Measurements from ENCODE around the gene MTA3.
"Not testable (repeated sequence)": the region's sequence is repeated elsewhere in the genome, so short reads cannot be mapped to it uniquely, and the experiment has no call there.

MTA3 gene

GRCh38 chr2:42607101-42607637 is 38.7 kb downstream of the MTA3 start:
- no peak for DNase-seq (ENCODE audit: low read depth in 2 of 2)

DNA sequence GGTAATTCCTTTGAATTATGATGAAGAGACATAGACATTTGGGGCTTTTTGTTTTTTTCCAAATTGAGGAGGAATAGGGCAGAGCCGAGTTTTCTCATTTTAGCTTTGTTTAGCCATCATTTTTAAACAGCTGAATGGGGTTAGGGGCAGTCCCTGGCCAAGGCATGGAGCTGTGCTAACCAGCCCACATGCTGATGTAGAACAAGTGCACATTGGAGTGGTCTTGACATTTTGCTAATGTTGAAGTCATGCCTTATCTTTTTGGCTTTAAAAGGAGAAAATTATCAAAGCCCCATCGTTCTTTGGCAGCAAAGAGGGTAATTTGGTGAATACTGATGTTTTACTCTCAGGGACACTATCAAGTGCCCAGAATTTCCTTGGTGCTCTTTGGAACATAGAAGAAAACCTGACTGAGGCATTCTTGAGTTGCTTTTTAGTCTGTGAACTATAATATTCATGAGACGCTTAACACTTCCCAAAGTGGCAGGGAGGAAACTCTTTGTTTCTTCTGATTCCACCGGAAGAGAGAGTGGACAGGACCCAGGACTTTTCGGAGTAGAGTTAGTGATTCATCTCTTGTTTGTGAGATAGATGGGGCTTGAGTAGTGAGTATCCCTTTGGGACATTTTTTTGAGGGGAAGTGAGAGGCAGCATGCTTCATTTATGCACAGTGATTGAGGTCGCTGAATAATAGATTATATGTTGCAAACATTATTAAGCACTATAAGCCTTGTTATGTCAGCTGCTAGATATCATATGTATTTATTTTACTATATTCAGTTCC is 45.0 kb downstream of the MTA3 start:
- DNase-seq (ENCODE audit: low read depth in 2 of 2) = no peak

DNA sequence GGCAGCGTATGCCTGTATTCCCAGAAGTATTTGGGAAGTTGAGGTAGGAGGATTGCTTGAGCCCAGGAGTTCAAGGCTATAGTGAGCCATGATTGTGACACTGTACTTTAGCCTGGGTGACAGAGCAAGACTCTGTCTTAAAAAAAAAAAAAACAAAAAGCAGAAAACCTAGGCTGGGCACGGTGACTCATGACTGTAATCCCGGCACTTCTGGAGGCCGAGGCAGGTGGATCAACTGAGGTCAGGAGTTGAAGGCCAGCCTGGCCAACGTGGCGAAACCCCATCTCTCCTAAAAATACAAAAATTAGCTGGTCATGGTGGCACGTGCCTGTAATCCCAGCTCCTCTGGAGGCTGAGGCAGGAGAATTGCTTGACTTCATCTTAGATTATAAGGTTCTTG is 46.4 kb downstream of the MTA3 start:
- no peak for DNase-seq (ENCODE audit: low read depth in 2 of 2)

DNA sequence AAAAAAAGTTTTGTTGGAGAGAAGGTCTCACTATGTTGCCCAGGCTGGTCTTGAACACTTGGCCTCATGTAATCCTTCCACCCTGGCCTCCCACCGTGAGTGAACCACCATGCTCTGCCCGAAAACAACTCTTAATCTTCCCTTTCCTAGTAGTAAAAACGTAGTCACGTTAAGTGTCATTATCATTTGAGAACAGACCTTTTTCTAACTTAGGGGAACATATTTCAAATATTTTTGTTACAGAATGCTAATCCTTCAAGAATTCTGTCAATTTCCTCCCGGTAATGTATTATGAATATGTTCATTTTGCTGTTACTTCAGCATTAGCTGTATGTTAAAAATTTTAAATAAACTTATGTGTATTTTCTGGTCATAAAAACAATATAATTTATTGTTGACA is 49.7 kb downstream of the MTA3 start:
- DNase-seq (ENCODE audit: low read depth in 2 of 2) = no peak

DNA sequence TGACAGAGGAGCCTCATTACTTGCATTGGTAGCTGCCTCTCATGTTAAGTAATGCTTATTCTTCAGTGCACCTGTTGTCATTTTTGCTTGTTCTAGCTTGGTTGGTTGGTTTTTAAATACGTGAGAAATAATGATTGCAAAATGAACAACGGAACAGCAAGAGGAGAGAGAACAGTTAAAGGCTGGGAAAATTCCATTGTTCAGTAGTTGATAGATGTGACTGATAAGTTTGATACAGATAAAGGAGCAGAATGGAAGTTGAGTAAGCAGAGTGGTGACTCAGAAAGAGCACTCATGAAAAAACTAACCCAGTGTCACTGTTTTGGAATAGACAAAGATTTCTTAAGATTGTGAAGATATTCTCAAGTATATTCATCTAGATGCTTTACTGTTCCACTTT is 50.5 kb downstream of the MTA3 start:
- DNase-seq (ENCODE audit: low read depth in 2 of 2) = no peak

DNA sequence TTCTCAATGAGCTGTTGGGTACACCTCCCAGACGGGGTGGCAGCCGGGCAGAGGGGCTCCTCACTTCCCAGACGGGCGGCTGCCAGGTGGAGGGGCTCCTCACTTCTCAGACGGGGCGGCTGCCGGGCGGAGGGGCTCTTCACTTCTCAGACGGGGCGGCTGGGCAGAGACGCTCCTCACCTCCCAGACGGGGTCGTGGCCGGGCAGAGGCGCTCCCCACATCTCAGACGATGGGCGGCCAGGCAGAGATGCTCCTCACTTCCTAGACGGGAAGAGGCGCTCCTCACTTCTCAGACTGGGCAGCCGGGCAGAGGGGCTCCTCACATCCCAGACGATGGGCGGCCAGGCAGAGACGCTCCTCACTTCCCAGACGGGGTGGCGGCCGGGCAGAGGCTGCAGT is 53.2 kb downstream of the MTA3 start:
- DNase-seq (ENCODE audit: low read depth in 2 of 2) = not testable (repeated sequence)

DNA sequence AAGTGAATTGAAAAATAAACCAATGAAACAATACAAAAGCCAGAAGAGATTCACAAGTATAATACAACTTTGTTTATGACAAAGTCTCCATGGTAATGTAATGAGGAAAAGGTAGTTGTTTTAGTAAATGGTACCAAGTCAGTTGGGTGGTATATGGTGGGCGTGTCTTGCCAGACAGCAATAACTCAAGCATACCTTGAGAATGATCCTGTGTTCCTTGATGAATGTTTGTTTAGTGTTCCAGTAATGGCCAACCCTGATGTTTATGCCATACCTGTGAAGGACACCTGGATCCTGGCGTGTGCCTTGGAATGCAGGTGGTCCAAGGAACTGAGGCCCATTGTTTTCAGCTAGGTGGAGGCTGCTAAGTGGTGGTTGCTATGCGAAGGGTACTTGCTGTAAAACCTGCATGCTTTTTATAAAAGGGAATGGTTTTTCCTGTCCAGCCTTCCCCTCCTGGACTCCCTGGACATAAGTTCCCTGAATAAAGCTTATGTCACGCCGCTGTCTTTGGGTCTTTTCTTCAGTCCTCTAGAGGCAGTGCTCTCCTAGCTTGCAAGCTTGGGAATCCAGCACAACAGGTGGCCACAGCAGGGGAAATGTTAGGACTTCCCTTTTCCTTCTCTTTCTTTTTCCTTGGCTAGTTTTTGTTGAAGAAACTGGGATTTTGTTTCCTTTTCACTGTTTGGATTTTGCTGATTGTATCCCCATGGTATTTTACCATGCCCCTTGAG is 54.7 kb downstream of the MTA3 start:
- DNase-seq (ENCODE audit: low read depth in 2 of 2) = no peak

DNA sequence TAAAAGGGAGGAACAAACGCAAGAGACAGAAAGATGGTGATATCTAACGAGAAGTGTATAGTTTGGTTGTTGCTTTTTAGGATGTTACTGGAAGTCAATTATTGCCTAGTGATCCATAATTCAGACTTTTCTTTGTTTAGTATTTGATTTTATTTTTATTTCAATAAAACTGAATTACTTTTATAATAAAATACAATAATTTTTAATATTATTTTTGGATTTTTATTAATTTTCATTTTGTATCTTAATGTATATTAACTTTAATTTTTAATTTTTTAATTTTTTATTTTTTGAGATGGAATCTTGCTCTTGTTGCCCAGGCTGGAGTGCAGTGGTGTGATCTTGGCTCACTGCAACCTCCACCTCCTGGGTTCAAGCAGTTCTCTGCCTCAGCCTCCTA is 55.6 kb downstream of the MTA3 start:
- no peak for DNase-seq (ENCODE audit: low read depth in 2 of 2)

- DNase-seq (ENCODE audit: low read depth in 2 of 2) = not testable (repeated sequence)
These were observed 59.6 kb downstream of the MTA3 start for GRCh38 chr2:42628024-42628423.

- no peak for DNase-seq (ENCODE audit: low read depth in 2 of 2)
These were observed 68.5 kb downstream of the MTA3 start for GRCh38 chr2:42636934-42637333.

DNA sequence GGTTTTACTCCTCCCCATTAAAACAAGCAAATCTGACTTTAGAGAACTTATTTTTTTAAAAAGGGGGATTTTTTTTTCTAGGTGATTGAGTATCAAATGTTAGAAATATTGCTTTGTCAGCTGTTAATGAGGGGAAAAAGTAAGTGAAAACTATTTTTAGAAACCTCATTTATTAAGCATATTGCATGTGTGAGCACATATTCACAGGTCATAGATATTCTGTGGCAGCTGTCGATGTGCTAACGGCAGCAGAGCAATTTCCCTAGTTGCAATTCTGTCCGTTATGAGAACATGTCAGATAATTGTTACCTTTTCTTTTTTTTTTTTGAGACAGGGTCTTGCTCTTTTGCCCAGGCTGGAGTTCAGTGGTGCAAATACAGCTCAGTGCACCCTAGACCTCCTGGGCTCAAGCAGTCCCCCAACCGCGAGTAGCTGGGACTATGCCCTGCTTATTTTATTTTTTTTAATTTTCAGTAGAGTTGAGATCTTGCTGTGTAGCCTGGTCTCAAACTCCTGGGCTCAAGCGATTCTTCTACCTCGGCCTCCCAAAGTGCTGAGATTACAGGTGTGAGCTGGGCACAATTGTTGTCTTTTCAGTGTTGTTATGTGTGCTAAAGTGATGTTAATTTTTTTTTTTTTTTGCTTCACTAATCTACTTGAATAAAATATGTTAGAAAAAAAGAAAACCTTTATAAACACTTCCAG is 69.8 kb downstream of the MTA3 start:
- DNase-seq (ENCODE audit: low read depth in 2 of 2) = no peak

- DNase-seq (ENCODE audit: low read depth in 2 of 2) = no peak
These were observed 71.1 kb downstream of the MTA3 start for GRCh38 chr2:42639340-42640077.

DNA sequence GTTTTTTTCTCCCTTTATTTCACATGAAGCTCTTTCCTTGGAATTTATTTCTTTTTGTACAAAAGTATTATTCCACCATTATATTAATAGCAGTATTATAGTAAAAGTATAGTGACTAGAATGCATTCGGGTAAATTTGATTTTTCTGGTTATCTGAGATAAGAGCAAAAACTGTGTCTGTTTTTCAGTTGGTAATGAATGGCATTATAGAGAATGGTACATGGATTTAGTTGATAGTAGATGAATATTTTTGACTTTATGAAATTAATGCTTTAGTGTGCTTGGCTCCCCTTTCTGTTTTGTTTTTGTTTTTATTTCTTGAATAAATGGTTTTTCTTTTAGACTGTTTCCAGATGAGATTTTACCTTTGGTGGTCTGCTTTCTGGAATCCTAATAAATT is 71.8 kb downstream of the MTA3 start:
- DNase-seq (ENCODE audit: low read depth in 2 of 2) = no peak

DNA sequence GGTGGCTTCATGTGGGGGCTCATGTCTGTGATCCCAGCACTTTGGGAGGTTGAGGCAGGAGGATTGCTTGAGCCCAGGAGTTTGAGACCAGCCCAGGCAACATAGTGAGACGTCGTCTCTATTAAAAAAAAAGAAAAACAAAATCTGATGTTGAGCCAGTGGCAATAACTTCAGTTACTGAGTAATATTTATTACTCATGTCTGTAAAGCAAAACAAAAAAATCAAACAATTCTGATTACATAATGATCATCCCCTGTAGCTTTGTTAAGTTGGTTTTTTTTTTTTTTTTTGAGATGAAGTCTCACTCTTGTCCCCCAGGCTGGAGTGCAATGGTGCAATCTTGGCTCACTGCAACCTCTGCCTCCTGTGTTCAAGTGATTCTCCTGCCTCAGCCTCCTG is 73.9 kb downstream of the MTA3 start:
- not testable (repeated sequence) for DNase-seq (ENCODE audit: low read depth in 2 of 2)

DNA sequence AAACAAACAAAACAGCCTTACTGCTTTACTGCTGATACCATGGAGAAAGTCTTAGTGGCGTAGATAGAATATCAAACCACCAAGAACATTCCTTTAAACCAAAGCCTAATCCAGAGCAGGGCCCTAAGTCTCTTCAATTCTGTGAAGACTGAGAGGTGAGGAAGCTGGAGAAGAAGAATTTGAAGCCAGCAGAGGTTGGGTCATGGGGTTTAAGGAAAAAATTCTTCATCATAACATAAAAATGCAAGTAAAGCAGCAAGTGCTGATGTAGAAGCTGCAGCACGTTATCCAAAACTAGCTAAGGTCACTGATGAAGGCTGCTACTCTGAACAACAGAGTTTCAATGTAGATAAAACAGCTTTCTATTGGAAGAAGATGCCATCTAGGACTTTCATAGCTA is 77.1 kb downstream of the MTA3 start:
- DNase-seq (ENCODE audit: low read depth in 2 of 2) = no peak

- no peak for DNase-seq (ENCODE audit: low read depth in 2 of 2)
These were observed 80.4 kb downstream of the MTA3 start for GRCh38 chr2:42648796-42649195.

- DNase-seq (ENCODE audit: low read depth in 2 of 2) = no peak
These were observed 82.6 kb downstream of the MTA3 start for GRCh38 chr2:42651057-42651456.

- DNase-seq (ENCODE audit: low read depth in 2 of 2) = no peak
These were observed 83.7 kb downstream of the MTA3 start for GRCh38 chr2:42652086-42652485.

- no peak for DNase-seq (ENCODE audit: low read depth in 2 of 2)
These were observed 84.6 kb downstream of the MTA3 start for GRCh38 chr2:42653039-42653438.

GRCh38 chr2:42653908-42654445 is 85.5 kb downstream of the MTA3 start:
- DNase-seq (ENCODE audit: low read depth in 2 of 2) = no peak

DNA sequence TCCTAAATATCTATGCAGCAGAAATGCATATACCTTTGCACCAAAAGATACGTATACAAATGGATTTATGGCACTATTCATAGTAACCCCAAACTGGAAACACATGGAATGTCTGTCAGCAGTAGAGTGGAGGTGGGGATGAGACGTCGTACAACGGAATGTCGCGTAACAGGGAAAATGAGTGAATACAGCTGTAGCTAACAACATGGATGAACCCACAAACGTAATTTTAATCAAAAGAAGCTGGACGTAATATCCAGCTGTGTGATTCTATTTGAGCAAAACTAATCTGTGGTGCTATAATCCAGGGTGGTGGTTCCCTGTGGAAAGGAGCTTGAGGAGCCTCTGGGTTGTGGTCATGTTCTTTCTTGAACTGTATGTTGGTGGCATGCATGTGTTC is 89.9 kb downstream of the MTA3 start:
- DNase-seq (ENCODE audit: low read depth in 2 of 2) = no peak

DNA sequence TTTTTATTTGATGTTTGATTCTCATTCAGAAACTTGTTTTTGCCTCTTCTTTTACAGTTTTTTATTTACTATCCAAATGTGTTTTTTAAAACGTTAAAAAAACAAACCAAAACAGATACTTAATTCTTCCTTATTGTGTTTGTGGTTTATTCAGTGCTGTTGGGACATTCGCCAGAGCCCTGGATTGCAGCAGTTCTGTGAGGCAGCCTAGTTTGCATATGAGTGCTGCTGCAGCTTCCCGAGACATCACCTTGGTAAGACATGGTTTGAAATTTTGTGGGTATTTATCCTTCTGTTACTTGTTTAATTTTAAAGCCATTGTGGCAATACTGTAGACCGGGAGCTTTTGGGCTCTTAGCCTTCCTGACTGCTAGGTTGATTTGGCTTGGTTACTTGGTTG is 91.2 kb downstream of the MTA3 start:
- DNase-seq (ENCODE audit: low read depth in 2 of 2) = no peak

All from stimulated activated CD4-positive, alpha-beta T cell treated with anti-CD3 and anti-CD28 coated beads, Interleukin-1b, Interleukin-23, amount 100 ng/mL, for 4 hours (primary cell).